ENCODE data around the gene MT1M. TPM values are rescaled to one million over a fixed set of nuclear protein-coding genes. Genes with fewer than 3 reads are reported as not detected.

The MT1M gene
- total and polyA plus RNA-seq, 2 donors, result 0.48 to 182 TPM

- Histone ChIP-seq H3K36me3 (ENCODE audit: insufficient read depth) (no peaks in the 10 kb centered on the region), H3K4me3 (ENCODE audit: low read depth, low read length) (no peak overlapping the region), H3K4me1 (ENCODE audit: insufficient read depth) (no peaks in the 10 kb centered on the region), H3K27ac (ENCODE audit: low read depth) (no peak overlapping the region)
- 90% methylated on average over 4 of the region's 4 CpGs for WGBS
- DNase-seq (ENCODE audit: extremely low spot score), result no peak
Observed at GRCh38 chr16:56604966-56605365, 27.5 kb upstream of the MT1M start.

GRCh38 chr16:56605475-56605874 is 27.0 kb upstream of the MT1M start:
- Histone ChIP-seq H3K36me3 (ENCODE audit: insufficient read depth) (no peaks in the 10 kb centered on the region), H3K4me3 (ENCODE audit: low read depth, low read length) (no peak overlapping the region), H3K4me1 (ENCODE audit: insufficient read depth) (no peaks in the 10 kb centered on the region), H3K27ac (ENCODE audit: low read depth) (peak overlapping the region; percentile 49)
- 86% methylated on average over 1 of the region's 1 CpG for WGBS
- DNase-seq (ENCODE audit: extremely low spot score), result no peak

GRCh38 chr16:56606071-56606475 is 26.4 kb upstream of the MT1M start:
- no peak for DNase-seq (ENCODE audit: extremely low spot score)
- WGBS, result 33% methylated on average over 3 of the region's 3 CpGs
- Histone ChIP-seq H3K27ac (ENCODE audit: low read depth) (peak overlapping the region; percentile 49), H3K4me3 (ENCODE audit: low read depth, low read length) (no peak overlapping the region), H3K4me1 (ENCODE audit: insufficient read depth) (no peaks in the 10 kb centered on the region), H3K36me3 (ENCODE audit: insufficient read depth) (no peaks in the 10 kb centered on the region)

GRCh38 chr16:56606476-56607108 is 25.9 kb upstream of the MT1M start:
- H3K4me1 ChIP-seq (ENCODE audit: insufficient read depth), result no peaks in the 10 kb centered on the region
- peak overlapping the region; percentile 76 for H3K27ac ChIP-seq (ENCODE audit: low read depth)
- no peaks in the 10 kb centered on the region for H3K36me3 ChIP-seq (ENCODE audit: insufficient read depth)
- WGBS, result 24% methylated on average over 8 of the region's 8 CpGs
- H3K4me3 ChIP-seq (ENCODE audit: low read depth, low read length), result no peak overlapping the region
- no peak for DNase-seq (ENCODE audit: extremely low spot score)

GRCh38 chr16:56607109-56607618 is 25.3 kb upstream of the MT1M start:
- Histone ChIP-seq H3K36me3 (ENCODE audit: insufficient read depth) (no peaks in the 10 kb centered on the region), H3K4me1 (ENCODE audit: insufficient read depth) (no peaks in the 10 kb centered on the region), H3K4me3 (ENCODE audit: low read depth, low read length) (no peak overlapping the region), H3K27ac (ENCODE audit: low read depth) (peak overlapping the region; percentile 90)
- WGBS, result 42% methylated on average over 14 of the region's 14 CpGs
- DNase-seq (ENCODE audit: extremely low spot score), result no peak

- no peaks in the 10 kb centered on the region for H3K4me1 ChIP-seq (ENCODE audit: insufficient read depth)
- no peak for DNase-seq (ENCODE audit: extremely low spot score)
- WGBS, result 69% methylated on average over 2 of the region's 2 CpGs
- no peak overlapping the region for H3K4me3 ChIP-seq (ENCODE audit: low read depth, low read length)
- H3K36me3 ChIP-seq (ENCODE audit: insufficient read depth), result no peaks in the 10 kb centered on the region
- H3K27ac ChIP-seq (ENCODE audit: low read depth), result peak overlapping the region; percentile 90
Observed at GRCh38 chr16:56607675-56608042, 24.8 kb upstream of the MT1M start.

GRCh38 chr16:56608043-56608875 is 24.2 kb upstream of the MT1M start, which contains the start of gene MT2A:
Gene MT2A (plus strand): TSS chr16:56608584. CDS start chr16:56608656, 72 bp downstream.
- Histone ChIP-seq H3K4me3 (ENCODE audit: low read depth, low read length) (peak within 1 kb of the TSS; percentile 46), H3K27ac (ENCODE audit: low read depth) (peak within 1 kb of the TSS; percentile 90), H3K4me1 (ENCODE audit: insufficient read depth) (no peaks in the 10 kb centered on the region), H3K36me3 (ENCODE audit: insufficient read depth) (no peaks in the 10 kb centered on the region)
- 5% methylated on average over 62 of the region's 62 CpGs for WGBS
- DNase-seq (ENCODE audit: extremely low spot score), result peak; percentile 74

GRCh38 chr16:56608876-56609462 is 23.5 kb upstream of the MT1M start:
- no peak overlapping the region for H3K27ac ChIP-seq (ENCODE audit: low read depth)
- H3K4me3 ChIP-seq (ENCODE audit: low read depth, low read length), result peak overlapping the region; percentile 46
- DNase-seq (ENCODE audit: extremely low spot score), result no peak
- H3K4me1 ChIP-seq (ENCODE audit: insufficient read depth), result no peaks in the 10 kb centered on the region
- no peaks in the 10 kb centered on the region for H3K36me3 ChIP-seq (ENCODE audit: insufficient read depth)
- under 1% methylated on average over 21 of the region's 21 CpGs for WGBS

- Histone ChIP-seq H3K4me1 (ENCODE audit: insufficient read depth) (no peaks in the 10 kb centered on the region), H3K36me3 (ENCODE audit: insufficient read depth) (no peaks in the 10 kb centered on the region), H3K27ac (ENCODE audit: low read depth) (no peak overlapping the region), H3K4me3 (ENCODE audit: low read depth, low read length) (peak overlapping the region; percentile 46)
- peak; percentile 69 for DNase-seq (ENCODE audit: extremely low spot score)
- under 1% methylated on average over 6 of the region's 6 CpGs for WGBS
Observed at GRCh38 chr16:56609463-56609921, 23.0 kb upstream of the MT1M start.

- 16% methylated on average over 10 of the region's 10 CpGs for WGBS
- Histone ChIP-seq H3K36me3 (ENCODE audit: insufficient read depth) (no peaks in the 10 kb centered on the region), H3K4me3 (ENCODE audit: low read depth, low read length) (no peak overlapping the region), H3K27ac (ENCODE audit: low read depth) (peak overlapping the region; percentile 74), H3K4me1 (ENCODE audit: insufficient read depth) (no peaks in the 10 kb centered on the region)
- DNase-seq (ENCODE audit: extremely low spot score), result no peak
Observed at GRCh38 chr16:56610017-56610608, 22.3 kb upstream of the MT1M start.

- Histone ChIP-seq H3K4me3 (ENCODE audit: low read depth, low read length) (no peak overlapping the region), H3K4me1 (ENCODE audit: insufficient read depth) (no peaks in the 10 kb centered on the region)
- 14% methylated on average over 2 of the region's 2 CpGs for WGBS
Observed at GRCh38 chr16:56610609-56611111, 21.8 kb upstream of the MT1M start.

GRCh38 chr16:56611281-56611833 is 21.1 kb upstream of the MT1M start:
- Histone ChIP-seq H3K36me3 (ENCODE audit: insufficient read depth) (no peaks in the 10 kb centered on the region), H3K4me3 (ENCODE audit: low read depth, low read length) (no peak overlapping the region), H3K27ac (ENCODE audit: low read depth) (peak overlapping the region; percentile 74), H3K4me1 (ENCODE audit: insufficient read depth) (no peaks in the 10 kb centered on the region)
- no peak for DNase-seq (ENCODE audit: extremely low spot score)
- WGBS, result 59% methylated on average over 2 of the region's 2 CpGs

More at GRCh38 chr16:56610609-56611111, 21.8 kb upstream of the MT1M start:
- DNase-seq (ENCODE audit: extremely low spot score), result no peak
- peak overlapping the region; percentile 74 for H3K27ac ChIP-seq (ENCODE audit: low read depth)
- no peaks in the 10 kb centered on the region for H3K36me3 ChIP-seq (ENCODE audit: insufficient read depth)

GRCh38 chr16:56613706-56614105 is 18.8 kb upstream of the MT1M start:
- DNase-seq (ENCODE audit: extremely low spot score), result no peak
- Histone ChIP-seq H3K27ac (ENCODE audit: low read depth) (no peak overlapping the region), H3K4me3 (ENCODE audit: low read depth, low read length) (no peak overlapping the region), H3K36me3 (ENCODE audit: insufficient read depth) (no peaks in the 10 kb centered on the region), H3K4me1 (ENCODE audit: insufficient read depth) (no peaks in the 10 kb centered on the region)

Measured in urinary bladder (tissue), 4 donors.